Measurements from ENCODE around the gene FOXO3. TPM values are rescaled to one million over a fixed set of nuclear protein-coding genes. Genes with fewer than 3 reads are reported as not detected.

Gene FOXO3
- total and polyA plus RNA-seq, 2 donors (not counting 1 experiment from before 2014, with no cell fraction given) = 49.5 to 63.9 TPM

- peaks cover 18% of the 10 kb centered on the region for H3K4me1 ChIP-seq (ENCODE audit: control insufficient read depth, extremely low read depth, insufficient read depth, low read length)
- H3K36me3 ChIP-seq (ENCODE audit: control insufficient read depth, insufficient read depth, low read length) = no peaks in the 10 kb centered on the region
- H3K4me2 ChIP-seq (ENCODE audit: extremely low read depth, insufficient read depth, low read length) = no peak overlapping the region
- no peak overlapping the region for H3K9ac ChIP-seq (ENCODE audit: insufficient read depth, low read length)
- DNase-seq (ENCODE audit: low read depth in 2 of 2) = peak; percentile 36 to 61
- H4K20me1 ChIP-seq (ENCODE audit: control insufficient read depth, extremely low read depth, insufficient read depth, low read length) = no peaks in the 10 kb centered on the region
- H3K27ac ChIP-seq (ENCODE audit: insufficient read depth, low read length) = peak overlapping the region; percentile 46
- no peak for TF ChIP-seq EZH2 (IDR thresholded peaks at IDR 0.05; ENCODE audit: low read length, missing control alignments)
- TF ChIP-seq, protein P1, sequence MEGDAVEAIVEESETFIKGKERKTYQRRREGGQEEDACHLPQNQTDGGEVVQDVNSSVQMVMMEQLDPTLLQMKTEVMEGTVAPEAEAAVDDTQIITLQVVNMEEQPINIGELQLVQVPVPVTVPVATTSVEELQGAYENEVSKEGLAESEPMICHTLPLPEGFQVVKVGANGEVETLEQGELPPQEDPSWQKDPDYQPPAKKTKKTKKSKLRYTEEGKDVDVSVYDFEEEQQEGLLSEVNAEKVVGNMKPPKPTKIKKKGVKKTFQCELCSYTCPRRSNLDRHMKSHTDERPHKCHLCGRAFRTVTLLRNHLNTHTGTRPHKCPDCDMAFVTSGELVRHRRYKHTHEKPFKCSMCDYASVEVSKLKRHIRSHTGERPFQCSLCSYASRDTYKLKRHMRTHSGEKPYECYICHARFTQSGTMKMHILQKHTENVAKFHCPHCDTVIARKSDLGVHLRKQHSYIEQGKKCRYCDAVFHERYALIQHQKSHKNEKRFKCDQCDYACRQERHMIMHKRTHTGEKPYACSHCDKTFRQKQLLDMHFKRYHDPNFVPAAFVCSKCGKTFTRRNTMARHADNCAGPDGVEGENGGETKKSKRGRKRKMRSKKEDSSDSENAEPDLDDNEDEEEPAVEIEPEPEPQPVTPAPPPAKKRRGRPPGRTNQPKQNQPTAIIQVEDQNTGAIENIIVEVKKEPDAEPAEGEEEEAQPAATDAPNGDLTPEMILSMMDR (conservative IDR thresholded peaks at IDR 0.05 in 1 of 2, IDR thresholded peaks at IDR 0.05 in 1 of 2; ENCODE audit: low read depth in 1 of 2, low read length in 2 of 2) = no peak
- no peaks in the 10 kb centered on the region for H3K27me3 ChIP-seq (ENCODE audit: control insufficient read depth, insufficient read depth, low read length)
- H2AFZ ChIP-seq (ENCODE audit: low read length) = no peak overlapping the region
- no peak overlapping the region for H3K4me3 ChIP-seq (replicated peaks in 1 of 4; ENCODE audit: control extremely low read depth in 1 of 4, insufficient read depth in 1 of 4, low read depth in 3 of 4, low read length in 4 of 4)
- H3K79me2 ChIP-seq (ENCODE audit: control insufficient read depth, insufficient read depth, low read length) = peaks cover 87% of the 10 kb centered on the region
- no peaks in the 10 kb centered on the region for H3K9me3 ChIP-seq (ENCODE audit: control insufficient read depth, insufficient read depth, low read depth, low read length)
Observed at GRCh38 chr6:108598305-108598863, 37.7 kb downstream of the FOXO3 start.

- no peak overlapping the region for H3K4me3 ChIP-seq (replicated peaks in 1 of 4; ENCODE audit: control extremely low read depth in 1 of 4, insufficient read depth in 1 of 4, low read depth in 3 of 4, low read length in 4 of 4)
- H3K27ac ChIP-seq (ENCODE audit: insufficient read depth, low read length) = no peak overlapping the region
- no peaks in the 10 kb centered on the region for H3K36me3 ChIP-seq (ENCODE audit: control insufficient read depth, insufficient read depth, low read length)
- no peak for DNase-seq (ENCODE audit: low read depth in 2 of 2)
- H3K9ac ChIP-seq (ENCODE audit: insufficient read depth, low read length) = no peak overlapping the region
- H3K4me1 ChIP-seq (ENCODE audit: control insufficient read depth, extremely low read depth, insufficient read depth, low read length) = peaks cover under 1% of the 10 kb centered on the region
- TF ChIP-seq, protein P1 (conservative IDR thresholded peaks at IDR 0.05 in 1 of 2, IDR thresholded peaks at IDR 0.05 in 1 of 2; ENCODE audit: low read depth in 1 of 2, low read length in 2 of 2) = no peak
- TF ChIP-seq EZH2 (IDR thresholded peaks at IDR 0.05; ENCODE audit: low read length, missing control alignments) = no peak
- H3K9me3 ChIP-seq (ENCODE audit: control insufficient read depth, insufficient read depth, low read depth, low read length) = no peaks in the 10 kb centered on the region
- H2AFZ ChIP-seq (ENCODE audit: low read length) = no peak overlapping the region
- H3K79me2 ChIP-seq (ENCODE audit: control insufficient read depth, insufficient read depth, low read length) = peaks cover 87% of the 10 kb centered on the region
- no peaks in the 10 kb centered on the region for H4K20me1 ChIP-seq (ENCODE audit: control insufficient read depth, extremely low read depth, insufficient read depth, low read length)
- H3K27me3 ChIP-seq (ENCODE audit: control insufficient read depth, insufficient read depth, low read length) = no peaks in the 10 kb centered on the region
- H3K4me2 ChIP-seq (ENCODE audit: extremely low read depth, insufficient read depth, low read length) = no peak overlapping the region
Observed at GRCh38 chr6:108604156-108604555, 43.4 kb downstream of the FOXO3 start.

- Histone ChIP-seq H3K27ac (ENCODE audit: insufficient read depth, low read length) (no peak overlapping the region), H2AFZ (ENCODE audit: low read length) (no peak overlapping the region), H3K4me2 (ENCODE audit: extremely low read depth, insufficient read depth, low read length) (no peak overlapping the region), H3K36me3 (ENCODE audit: control insufficient read depth, insufficient read depth, low read length) (no peaks in the 10 kb centered on the region), H3K79me2 (ENCODE audit: control insufficient read depth, insufficient read depth, low read length) (peaks cover 94% of the 10 kb centered on the region), H3K4me3 (replicated peaks in 1 of 4; ENCODE audit: control extremely low read depth in 1 of 4, insufficient read depth in 1 of 4, low read depth in 3 of 4, low read length in 4 of 4) (no peak overlapping the region), H3K27me3 (ENCODE audit: control insufficient read depth, insufficient read depth, low read length) (no peaks in the 10 kb centered on the region), H3K4me1 (ENCODE audit: control insufficient read depth, extremely low read depth, insufficient read depth, low read length) (peaks cover 6% of the 10 kb centered on the region), H4K20me1 (ENCODE audit: control insufficient read depth, extremely low read depth, insufficient read depth, low read length) (no peaks in the 10 kb centered on the region), H3K9ac (ENCODE audit: insufficient read depth, low read length) (no peak overlapping the region), H3K9me3 (ENCODE audit: control insufficient read depth, insufficient read depth, low read depth, low read length) (no peaks in the 10 kb centered on the region)
- DNase-seq (ENCODE audit: low read depth in 2 of 2) = peak in 1 of 2 donors; percentile 28
- TF ChIP-seq, protein P1 (conservative IDR thresholded peaks at IDR 0.05 in 1 of 2, IDR thresholded peaks at IDR 0.05 in 1 of 2; ENCODE audit: low read depth in 1 of 2, low read length in 2 of 2) = no peak
- no peak for TF ChIP-seq EZH2 (IDR thresholded peaks at IDR 0.05; ENCODE audit: low read length, missing control alignments)
Observed at GRCh38 chr6:108606250-108606690, 45.6 kb downstream of the FOXO3 start.
